ENCODE data around the gene NEIL3.
A peak's percentile ranks its signal among the peaks of the same experiment; 100 is the strongest.
"Not testable (repeated sequence)": the region's sequence is repeated elsewhere in the genome, so short reads cannot be mapped to it uniquely, and the experiment has no call there.

The NEIL3 gene

GRCh38 chr4:177302371-177303100 lies 7.1 kb upstream of the NEIL3 start:
- DNase-seq, result no peak

GRCh38 chr4:177304094-177304493 lies 5.6 kb upstream of the NEIL3 start:
- DNase-seq, result no peak

GRCh38 chr4:177304864-177305263 lies 4.8 kb upstream of the NEIL3 start:
- DNase-seq, result not testable (repeated sequence)

- DNase-seq, result peak; percentile 88
These were observed 1.5 kb upstream of the NEIL3 start for GRCh38 chr4:177308125-177308524.

- DNase-seq, result peak; percentile 69
These were observed 690 bp upstream of the NEIL3 start for GRCh38 chr4:177308847-177309521.

- DNase-seq, result no peak
These were observed 1.9 kb downstream of the NEIL3 start for GRCh38 chr4:177311589-177311988.

- DNase-seq, result peak; percentile 26
These were observed 3.6 kb downstream of the NEIL3 start for GRCh38 chr4:177313263-177313662.

- peak; percentile 13 for DNase-seq
These were observed 6.2 kb downstream of the NEIL3 start for GRCh38 chr4:177315767-177316464.

- no peak for DNase-seq
These were observed 11.0 kb downstream of the NEIL3 start for GRCh38 chr4:177320721-177321120.

GRCh38 chr4:177321647-177322046 lies 12.0 kb downstream of the NEIL3 start:
- no peak for DNase-seq

- DNase-seq, result no peak
These were observed 12.6 kb downstream of the NEIL3 start for GRCh38 chr4:177322266-177322665.

GRCh38 chr4:177322881-177323280 lies 13.2 kb downstream of the NEIL3 start:
- no peak for DNase-seq

- DNase-seq, result no peak
These were observed 13.7 kb downstream of the NEIL3 start for GRCh38 chr4:177323416-177323815.

- no peak for DNase-seq
These were observed 22.4 kb downstream of the NEIL3 start for GRCh38 chr4:177332119-177332518.

GRCh38 chr4:177339477-177340374 lies 30.1 kb downstream of the NEIL3 start:
- DNase-seq, result peak; percentile 50

- no peak for DNase-seq
These were observed 38.7 kb downstream of the NEIL3 start for GRCh38 chr4:177348348-177348747.

- DNase-seq, result no peak
These were observed 39.5 kb downstream of the NEIL3 start for GRCh38 chr4:177349191-177349590.

GRCh38 chr4:177351622-177352244 lies 42.1 kb downstream of the NEIL3 start:
- no peak for DNase-seq

- no peak for DNase-seq
These were observed 46.5 kb downstream of the NEIL3 start for GRCh38 chr4:177356206-177356605.

- DNase-seq, result no peak
These were observed 47.2 kb downstream of the NEIL3 start for GRCh38 chr4:177356921-177357320.

- peak; percentile 20 for DNase-seq
These were observed 57.7 kb downstream of the NEIL3 start for GRCh38 chr4:177367336-177367735.

- DNase-seq, result no peak
These were observed 59.7 kb downstream of the NEIL3 start for GRCh38 chr4:177369372-177369771.
